Coronary artery (tissue), 2 donors: ENCODE measurements around the gene CNBD2.

Experiments used
- DNase-seq: peaks from one replicate; pipeline ENCODE4 v3.0.0-alpha.2; 2017; ENCODE audit warnings: low spot score
- H3K27ac ChIP-seq, 2 donors: fragments of 200-600 bp; sonication (generic); one replicate each; pipeline ENCODE4 v1.5.1; 2016 to 2019
- H3K4me3 ChIP-seq: fragments of 200-600 bp; sonication (generic); 2 replicates; pipeline ENCODE4 v1.5.1; 2016; ENCODE audit warnings: mild to moderate bottlenecking, moderate library complexity
- CTCF ChIP-seq: fragments of 200-600 bp; sonication (generic); IDR thresholded peaks from one replicate; pipeline ENCODE4 v1.5.1; 2019; ENCODE audit warnings: antibody characterized with exemption

CNBD2 gene

GRCh38 chr20:36030149-36030548, 61.8 kb downstream of the CNBD2 start:
- no peak for DNase-seq
- TF ChIP-seq CTCF: no peak
- no peak overlapping the region for H3K4me3 ChIP-seq
- H3K27ac ChIP-seq: no peak overlapping the region

GRCh38 chr20:36031806-36032205, 63.4 kb downstream of the CNBD2 start:
- Histone ChIP-seq H3K27ac (no peak overlapping the region), H3K4me3 (no peak overlapping the region)
- DNase-seq: no peak
- TF ChIP-seq CTCF: no peak

GRCh38 chr20:36034875-36035274, 66.5 kb downstream of the CNBD2 start:
- Histone ChIP-seq H3K27ac (no peak overlapping the region), H3K4me3 (no peak overlapping the region)
- no peak for DNase-seq
- no peak for TF ChIP-seq CTCF

- H3K27ac ChIP-seq: no peak overlapping the region
- DNase-seq: no peak
- H3K4me3 ChIP-seq: no peak overlapping the region
- TF ChIP-seq CTCF: no peak
Measured at GRCh38 chr20:36035745-36036144, 67.4 kb downstream of the CNBD2 start.

GRCh38 chr20:36036688-36037087, 68.3 kb downstream of the CNBD2 start:
- no peak for DNase-seq
- no peak overlapping the region for H3K27ac ChIP-seq
- TF ChIP-seq CTCF: no peak
- no peak overlapping the region for H3K4me3 ChIP-seq

GRCh38 chr20:36040571-36040970, 72.2 kb downstream of the CNBD2 start:
- no peak for TF ChIP-seq CTCF
- DNase-seq: no peak
- Histone ChIP-seq H3K4me3 (no peak overlapping the region), H3K27ac (no peak overlapping the region)

GRCh38 chr20:36043441-36043840, 75.1 kb downstream of the CNBD2 start:
- Histone ChIP-seq H3K4me3 (no peak overlapping the region), H3K27ac (no peak overlapping the region)
- no peak for TF ChIP-seq CTCF
- DNase-seq: no peak
